NCI-H345 treated with DMSO at 0.1 percent for 48 hours (cell line): ENCODE data around the gene PAX7.
A peak's percentile ranks its signal among the peaks of the same experiment; 100 is the strongest.
"Not testable (repeated sequence)": the region's sequence is repeated elsewhere in the genome, so short reads cannot be mapped to it uniquely, and the experiment has no call there.

Source experiments
- DNase-seq: peaks from one replicate; lab custom pipeline; 2025; ENCODE audit not compliant: unreplicated experiment; lab: John Stamatoyannopoulos, UW

PAX7 gene

DNA sequence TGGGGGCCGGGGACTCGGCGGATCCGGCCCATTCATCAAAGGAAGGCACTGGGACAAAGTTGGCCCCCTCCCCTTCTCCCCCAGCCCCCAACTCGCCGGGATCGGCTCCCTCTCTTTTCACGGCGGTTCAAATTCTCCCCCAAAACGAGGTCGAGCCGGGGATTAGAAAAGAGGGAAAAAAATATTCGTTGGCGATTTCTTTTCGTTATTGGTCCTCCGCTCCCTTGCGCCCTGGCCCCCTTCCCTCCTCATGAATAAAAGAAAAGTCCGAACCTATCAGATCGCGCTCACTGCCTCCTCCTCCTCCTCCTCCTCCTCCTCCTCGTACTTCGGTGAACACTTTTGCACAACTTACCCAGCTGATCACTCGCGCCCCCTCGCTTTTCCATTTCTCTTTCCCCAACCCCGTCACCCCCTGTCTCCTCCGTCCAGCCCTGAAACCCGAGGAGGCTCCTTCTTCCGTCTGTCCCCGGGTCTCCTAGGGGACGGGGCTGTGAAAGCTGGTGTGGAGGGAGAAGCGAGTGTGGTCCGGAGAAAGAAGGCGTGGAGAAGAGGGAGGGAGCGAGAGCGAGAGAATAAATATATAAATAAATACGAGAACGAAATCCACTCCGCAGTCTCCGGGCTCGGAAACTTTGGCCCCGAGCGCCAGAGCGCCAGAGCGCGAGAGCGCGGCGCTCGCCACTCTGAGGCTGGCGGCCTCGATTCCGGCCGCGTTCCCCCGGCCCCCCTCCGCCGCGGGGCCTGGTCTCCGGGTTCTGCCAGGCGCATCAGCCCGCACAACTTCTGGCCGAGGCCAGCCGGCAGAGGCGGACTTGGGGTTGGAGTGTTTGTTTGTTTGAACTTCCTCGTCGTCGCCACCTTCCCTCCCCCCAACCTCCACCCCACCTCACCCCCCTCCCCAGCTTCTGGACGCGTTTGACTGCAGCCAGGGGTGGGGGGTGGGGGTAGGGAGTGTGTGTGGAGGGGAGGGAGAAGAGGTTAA lies at the start of gene PAX7:
TSS of gene PAX7 (plus strand) at position 336 of the 985 bp plus-strand sequence. CDS start 758 bp downstream, outside the sequence.
- no peak for DNase-seq

DNA sequence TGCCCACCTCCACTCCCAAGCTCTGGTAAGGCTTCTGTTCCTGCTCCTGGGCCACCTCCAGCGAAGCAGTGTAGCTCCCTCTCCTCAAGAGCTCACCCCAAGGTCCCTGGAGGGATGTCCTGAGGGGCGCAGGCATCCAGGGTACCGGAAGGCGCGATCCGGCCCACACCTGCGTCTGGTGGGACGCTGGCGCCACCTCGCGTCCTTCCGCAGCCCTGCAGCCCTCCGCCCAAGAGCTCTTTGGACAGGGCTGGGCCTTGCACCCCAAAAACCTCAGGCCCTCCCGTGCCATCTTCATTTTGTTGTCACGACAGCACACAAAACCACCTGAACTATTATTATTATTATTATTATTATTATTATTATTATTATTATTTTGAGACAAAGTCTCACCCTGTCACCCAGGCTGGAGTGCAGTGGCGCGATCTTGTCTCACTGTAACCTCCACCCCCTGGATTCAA lies 49.2 kb upstream of the PAX7 start:
- no peak for DNase-seq

DNA sequence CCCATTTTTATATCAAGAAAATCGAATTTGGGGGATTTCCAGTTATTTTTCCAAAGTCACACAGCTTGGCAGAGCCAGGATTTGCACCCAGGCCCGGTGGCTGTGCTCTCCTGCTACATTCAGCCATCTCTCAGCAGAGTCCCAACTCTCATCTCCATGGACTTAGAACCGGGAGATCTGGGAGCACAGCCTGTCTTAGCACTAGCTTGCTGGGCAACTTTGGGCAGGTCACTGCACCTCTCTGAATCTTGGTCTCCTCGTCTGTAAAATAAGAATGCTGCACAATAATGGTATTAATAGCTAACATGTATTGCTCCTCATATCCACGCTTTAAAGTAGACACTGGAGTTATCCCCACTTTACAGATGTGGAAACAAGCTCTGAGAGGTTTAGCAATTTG lies 47.8 kb upstream of the PAX7 start:
- DNase-seq: no peak

DNA sequence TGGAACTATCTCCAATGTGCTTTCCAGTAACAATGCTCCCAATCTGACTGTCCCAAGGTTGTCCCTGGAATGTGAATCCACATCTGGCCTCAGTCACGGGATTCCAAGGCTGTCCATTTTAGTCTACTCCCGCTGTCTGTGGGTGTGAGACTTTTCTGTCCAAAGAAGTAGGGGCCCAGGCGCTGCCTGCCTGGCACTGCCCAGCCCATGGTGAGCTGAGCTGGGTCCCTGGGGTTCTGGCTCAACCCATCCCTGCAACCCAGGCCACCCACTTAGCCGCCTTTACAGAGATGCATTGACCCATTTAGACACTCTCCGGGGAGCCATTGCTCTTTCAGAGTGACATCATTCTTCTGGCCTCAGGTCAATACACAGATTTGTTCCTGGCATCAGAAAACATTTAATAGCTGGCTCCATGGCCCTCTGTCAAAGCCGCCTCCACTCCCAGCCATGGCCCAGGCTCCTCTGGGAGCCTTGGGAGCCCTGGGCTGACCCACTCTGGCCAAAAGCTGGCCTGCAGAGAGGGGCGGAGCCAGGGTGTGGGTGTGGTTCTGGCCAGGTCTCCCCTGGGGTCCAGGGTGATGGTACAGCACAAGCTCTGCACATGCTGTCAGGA lies 47.2 kb upstream of the PAX7 start:
- no peak for DNase-seq

DNA sequence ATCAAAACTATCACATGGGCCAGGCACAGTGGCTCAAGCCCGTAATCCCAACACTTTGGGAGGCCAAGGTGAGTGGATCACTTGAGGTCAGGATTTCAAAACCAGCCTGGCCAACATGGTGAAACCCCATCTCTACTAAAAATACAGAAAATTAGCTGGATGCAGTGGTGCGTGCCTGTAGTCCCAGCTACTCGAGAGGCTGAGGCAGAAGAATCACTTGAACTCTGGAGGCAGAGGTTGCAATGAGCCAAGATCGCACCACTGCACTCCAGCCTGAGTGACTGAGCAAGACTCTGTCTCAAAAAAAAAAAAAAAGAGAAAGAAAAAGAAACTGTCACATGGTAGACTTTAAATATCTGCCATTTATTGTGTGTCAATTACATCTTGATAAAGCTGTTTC lies 44.6 kb upstream of the PAX7 start:
- DNase-seq: not testable (repeated sequence)

DNA sequence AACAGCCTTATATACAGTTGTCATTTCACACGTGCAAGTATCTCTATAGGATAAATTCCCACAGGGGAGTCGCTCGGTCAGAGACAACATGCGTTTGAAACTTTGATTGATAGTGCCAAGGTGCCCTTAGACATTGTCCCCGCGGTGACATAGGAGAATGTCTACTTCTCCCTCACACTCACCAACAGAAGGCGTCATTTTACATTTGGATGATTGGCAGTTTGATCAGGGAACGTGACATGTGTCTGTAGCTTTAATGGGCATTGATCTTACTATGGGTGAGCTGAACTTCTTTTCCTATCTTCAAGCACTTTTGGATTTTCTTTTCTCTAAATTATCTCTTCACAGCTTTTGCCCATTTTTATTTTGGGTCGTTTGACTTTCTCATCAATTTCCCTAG lies 42.6 kb upstream of the PAX7 start:
- DNase-seq: no peak

DNA sequence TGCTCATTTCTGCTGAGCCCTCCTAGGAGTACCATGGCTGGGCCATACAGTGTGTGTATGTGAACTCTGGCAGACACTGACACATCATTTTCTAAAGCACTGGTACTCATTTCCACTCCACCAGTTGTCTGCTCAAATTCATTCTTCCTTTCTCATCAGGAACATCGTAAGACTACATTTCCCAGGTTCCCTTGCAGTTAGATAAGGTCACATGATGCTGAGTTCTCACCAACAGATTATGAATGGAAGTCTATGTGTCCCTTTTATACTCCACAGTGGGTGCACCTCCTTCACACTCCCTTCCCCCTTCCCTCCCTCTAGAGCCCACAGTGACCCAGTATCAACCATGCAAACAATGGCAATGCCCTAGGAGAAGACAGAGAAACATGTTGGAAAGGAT lies 38.3 kb upstream of the PAX7 start:
- no peak for DNase-seq

DNA sequence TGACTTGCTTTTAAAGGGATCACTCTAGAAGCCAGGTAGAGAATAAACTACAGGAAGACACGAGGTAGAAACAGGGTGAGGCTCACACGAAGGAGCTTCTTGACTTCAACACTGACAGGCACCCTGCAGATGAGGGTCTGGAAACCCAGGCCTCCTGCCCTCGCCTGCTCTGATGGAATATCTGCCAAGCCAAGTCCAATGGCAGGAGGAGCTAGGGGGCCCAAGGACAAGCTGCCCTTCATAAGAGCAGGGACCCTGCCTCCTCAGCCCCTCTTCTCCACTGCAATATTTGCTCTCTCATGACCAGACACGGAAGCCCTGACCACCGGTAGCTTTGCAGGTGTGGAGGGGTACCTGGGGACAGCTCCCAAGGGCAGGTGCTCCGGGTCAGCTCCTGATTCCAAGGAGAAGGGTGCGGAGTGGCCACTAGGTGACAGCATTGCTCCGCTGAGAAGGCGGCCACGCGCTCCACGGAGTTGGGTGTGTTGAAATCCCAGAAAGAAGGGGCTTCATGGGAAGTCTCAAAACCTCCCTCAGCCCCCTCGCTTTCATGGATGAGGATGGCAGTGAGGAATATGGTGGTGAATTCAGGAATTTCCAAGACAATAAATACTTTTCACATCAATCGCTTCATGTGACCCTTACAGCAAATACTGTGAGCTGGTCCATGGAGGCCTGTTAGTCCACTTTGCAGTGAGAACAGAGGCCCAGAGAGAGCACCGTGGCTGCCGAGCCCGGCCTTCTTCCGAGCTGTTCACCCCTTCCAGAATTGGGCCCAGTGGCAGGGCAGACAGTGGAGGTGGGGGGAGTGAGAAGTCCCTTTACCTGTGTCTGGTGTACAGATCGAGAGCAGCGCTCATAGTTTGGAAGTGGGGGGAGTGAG lies 33.2 kb upstream of the PAX7 start:
- DNase-seq: peak; percentile 26

DNA sequence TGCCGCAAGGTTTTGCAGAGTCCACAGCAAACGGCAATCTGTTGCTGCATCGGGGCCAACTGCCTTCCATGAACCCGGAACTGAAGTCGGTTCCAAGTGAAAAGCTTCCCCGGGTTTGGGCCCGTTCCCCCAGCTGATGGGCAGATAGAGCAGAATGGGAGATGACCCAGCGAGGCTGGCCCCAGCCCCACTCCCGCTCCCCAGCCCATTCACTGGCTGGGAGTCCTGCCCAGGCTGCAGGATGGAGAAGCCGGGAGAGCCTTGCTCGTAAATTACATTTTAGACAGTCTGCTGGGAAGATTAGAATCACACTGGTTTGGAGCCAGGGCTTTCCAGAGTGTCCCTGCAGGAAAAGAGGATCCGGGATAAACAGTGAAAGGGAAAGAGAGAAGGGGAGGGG lies 31.6 kb upstream of the PAX7 start:
- DNase-seq: no peak

DNA sequence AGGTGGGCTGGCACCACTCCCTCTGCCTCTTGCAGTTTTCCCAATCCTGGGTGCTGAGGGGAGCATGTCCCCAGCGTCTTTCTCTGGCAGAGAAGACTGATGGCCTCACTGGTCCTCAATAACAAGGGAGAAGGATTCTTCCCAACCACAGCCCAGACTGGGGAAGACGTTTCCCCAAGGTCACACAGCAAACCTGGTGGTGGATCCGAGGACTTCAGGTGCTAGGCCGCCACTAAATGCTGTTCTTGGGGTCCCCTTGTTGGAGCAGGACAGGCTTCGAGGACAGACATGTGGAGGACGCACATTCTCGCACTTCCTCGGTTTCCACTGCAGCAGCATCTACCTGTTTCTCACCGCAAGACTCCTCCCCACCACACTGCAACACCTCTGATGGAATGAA lies 30.9 kb upstream of the PAX7 start:
- DNase-seq: no peak

DNA sequence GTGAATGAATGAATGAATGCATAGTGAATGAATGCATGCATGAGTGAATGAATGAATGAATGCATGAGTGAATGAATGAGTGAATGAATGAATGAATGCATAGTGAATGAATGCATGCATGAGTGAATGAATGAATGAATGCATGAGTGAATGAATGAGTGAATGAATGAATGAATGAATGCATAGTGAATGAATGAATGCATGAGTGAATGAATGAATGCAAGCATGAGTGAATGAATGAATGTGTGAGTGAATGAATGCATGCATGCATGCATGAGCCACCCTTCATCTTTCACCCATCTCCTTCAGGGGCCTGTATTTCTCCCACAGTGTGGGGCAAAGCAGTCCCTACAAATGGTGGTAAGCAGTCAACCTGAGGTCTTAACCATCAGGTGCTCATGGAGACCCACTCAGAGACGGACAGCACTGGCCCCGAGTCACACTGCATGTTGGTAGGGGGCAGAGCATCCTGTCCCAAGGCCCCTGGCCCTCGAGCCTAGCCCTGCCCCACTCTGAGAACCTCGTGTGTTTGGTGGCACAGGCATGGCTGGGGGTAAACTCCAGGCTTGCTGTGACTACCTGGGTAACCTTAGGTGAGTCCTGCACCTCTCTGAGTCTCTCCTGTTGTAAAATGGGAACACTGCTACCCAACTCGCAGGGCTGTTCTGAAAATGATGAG lies 28.0 kb upstream of the PAX7 start:
- DNase-seq: no peak

DNA sequence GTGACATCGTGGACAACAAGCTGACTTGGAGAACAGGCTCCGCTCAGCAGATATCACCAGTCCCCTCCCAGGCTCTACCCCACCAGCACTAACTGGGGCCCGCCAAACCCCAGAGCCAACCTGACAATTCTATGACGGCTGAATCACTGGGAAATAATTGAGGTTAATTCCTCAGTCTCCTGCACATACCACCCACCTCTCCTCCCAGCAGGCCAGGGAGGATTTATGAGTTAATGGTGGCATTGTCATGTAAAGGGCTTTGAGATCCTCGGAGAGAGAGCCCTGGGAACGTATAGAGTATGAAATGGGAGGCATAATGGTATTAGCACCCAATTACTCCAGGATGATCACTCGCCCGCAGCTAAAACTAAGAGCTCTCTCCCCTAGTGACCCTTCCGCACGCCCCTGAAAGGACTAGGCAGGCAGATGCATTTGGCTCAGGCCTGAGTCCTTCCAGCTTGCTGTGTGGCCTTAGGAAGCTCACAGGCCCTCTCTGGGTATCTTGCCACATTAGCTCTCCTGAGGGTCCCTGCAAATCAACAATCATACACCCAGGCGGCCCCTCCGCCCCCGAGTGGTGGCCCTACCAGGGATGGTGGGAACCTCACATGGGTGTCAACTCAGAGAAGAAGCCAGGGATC lies 27.3 kb upstream of the PAX7 start:
- DNase-seq: no peak

DNA sequence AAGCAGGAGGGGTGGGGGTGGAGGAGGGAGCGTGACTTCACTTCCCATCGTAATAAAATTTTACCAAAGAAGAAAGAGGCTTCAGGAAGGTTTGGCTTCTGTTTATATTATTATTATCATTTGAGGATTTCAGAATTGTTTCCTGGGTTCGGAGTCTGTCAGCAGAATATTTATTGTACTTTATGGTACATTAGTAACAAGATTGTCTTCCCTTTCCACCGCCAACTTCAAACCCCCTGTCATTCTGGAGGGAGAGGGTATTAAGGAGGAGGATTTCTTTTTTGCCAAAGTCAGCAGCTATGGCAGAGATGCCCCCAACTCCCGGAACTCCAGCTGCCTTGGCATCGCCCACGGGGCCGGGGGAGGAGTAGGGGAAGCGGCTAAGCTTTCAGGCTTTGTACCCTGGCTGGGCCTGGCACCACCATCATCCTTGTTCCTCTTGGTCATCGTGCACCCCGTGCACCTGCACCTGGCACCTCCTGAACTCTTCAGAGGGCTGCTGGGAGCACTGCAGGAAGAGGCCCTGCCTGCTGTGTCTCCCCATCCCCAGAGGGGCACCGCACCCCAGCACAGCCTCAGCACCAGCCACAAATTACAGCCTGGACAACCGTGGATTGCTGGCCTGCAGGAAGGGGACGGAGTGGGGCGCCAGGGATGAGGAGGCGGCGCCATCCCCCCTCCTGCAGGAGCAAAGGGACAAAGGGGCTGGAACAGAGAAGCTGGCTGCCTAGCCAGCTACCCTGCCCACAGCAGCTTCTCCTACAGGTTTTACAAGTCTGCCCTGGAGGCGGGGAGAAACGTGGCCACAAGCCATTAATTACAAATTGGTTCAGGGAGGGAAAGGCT lies 24.0 kb upstream of the PAX7 start:
- no peak for DNase-seq

DNA sequence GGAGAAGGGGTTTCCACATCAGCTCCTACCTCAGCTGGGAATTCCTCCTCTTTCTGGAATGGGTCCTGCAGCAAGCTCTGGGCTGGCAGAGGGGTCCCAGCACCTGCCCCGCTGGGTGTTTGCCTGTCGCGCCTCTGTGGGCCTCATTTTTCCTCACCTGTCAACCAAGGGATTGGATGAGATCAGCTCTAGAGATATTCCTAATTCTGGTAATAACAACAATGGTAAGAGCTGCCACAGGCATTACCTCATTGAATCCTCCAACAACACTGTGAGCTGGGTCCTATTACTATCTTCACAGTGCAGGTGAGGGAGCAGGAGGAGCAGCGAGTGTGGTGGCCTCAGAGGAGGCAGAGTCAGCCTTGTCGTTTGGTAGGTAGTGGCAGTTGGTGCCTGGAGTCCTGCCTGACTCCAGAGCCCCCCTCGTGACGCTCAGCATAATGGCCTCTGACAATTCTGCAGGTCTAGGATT lies 23.3 kb upstream of the PAX7 start:
- no peak for DNase-seq

DNA sequence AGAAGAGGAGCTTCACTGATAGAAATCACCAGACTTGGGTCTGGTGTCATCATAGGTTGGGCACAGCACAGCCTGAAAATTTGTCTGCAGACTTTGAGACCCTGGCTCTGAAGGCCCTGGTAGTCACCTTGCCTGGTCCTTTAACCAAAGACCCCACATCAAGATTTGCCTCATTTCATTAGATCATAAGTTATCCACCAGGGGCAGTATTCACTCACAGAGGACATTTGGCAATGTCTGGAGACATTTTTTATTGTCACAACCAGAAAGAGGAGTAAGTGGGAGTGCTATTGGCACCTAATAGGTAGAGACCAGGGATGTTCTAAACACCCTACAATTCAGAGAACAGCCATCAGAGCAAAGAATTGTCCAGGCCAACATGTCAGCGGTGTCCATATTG lies 22.1 kb upstream of the PAX7 start:
- DNase-seq: no peak

DNA sequence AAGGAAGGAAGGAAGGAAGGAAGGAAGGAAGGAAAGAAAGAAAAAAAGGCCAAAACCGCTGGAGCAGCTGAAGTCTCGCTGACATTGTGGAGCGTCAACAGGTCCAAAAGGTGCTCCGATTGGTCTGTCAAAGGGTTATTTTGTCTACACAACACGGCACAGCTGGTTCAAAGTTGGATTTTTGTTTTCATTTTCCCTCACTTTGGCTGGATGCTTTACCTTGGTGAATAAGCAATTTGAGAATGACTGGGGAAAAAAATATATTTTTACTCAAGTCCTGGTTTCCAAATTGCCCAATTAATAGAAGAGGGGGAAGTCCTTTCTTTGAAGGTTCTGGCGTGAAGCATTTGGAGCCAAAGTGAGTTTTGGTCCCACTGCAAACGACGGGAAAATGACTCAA lies 19.3 kb upstream of the PAX7 start:
- DNase-seq: no peak

DNA sequence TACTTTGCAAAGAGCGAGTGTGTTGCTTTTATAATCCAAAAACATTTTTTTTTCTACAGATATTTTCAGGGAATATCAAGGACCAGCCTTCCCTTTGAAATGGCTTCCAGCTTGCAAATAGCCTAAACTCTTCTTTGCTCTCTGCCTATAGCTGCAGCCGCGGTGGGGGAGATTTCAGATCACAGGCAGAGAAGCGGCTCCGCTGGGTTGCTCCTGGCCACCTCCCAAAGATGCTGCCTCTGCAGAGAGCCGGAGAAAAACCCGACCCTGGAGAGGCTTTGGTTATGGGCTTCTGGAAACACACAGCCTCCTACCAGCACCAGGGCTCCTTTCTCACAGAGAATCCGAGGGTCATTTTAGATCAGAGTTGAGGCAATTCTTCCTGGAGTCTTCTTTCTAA lies 18.6 kb upstream of the PAX7 start:
- DNase-seq: no peak

DNA sequence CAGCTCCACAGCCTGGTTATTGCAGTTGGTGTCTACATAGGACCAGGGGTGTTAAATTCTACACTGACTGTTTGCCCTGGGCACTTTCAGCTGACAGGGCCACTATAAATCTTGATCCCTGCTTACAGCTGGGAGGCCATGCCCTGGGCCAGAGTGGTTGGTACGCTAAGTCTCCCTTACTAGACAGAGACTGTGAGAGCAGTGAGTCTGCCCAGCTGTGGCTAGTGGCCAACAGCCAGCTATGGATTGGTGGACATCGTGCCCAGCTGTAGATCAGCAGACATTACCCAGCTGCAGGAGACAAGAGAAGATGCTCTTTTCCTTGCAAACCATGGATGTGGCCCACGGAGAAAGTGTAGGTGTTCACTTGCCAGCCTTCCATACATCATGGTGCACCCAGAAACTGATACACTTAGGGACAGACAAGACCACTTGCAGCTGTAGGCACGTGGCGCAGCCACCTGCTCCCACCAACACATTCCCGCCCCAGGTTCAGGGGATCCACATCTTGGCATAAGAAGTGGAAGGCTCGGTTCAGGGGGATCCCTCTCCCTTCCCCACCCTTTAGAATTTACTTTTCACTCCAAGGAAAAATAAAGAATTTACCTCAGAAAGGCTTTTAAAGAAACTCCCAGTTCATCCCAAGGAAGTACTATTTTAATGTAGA lies 16.4 kb upstream of the PAX7 start:
- DNase-seq: no peak
